GM18499 (cell line): ENCODE data around the gene FAM163B.

Experiments used
- ATAC-seq: cut with Tn5 transposase; IDR thresholded peaks from one replicate; pipeline ENCODE4 v1.9.1; 2021; ENCODE audit warnings: moderate number of reproducible peaks; ENCODE audit not compliant: insufficient read depth, unreplicated experiment

FAM163B gene

DNA sequence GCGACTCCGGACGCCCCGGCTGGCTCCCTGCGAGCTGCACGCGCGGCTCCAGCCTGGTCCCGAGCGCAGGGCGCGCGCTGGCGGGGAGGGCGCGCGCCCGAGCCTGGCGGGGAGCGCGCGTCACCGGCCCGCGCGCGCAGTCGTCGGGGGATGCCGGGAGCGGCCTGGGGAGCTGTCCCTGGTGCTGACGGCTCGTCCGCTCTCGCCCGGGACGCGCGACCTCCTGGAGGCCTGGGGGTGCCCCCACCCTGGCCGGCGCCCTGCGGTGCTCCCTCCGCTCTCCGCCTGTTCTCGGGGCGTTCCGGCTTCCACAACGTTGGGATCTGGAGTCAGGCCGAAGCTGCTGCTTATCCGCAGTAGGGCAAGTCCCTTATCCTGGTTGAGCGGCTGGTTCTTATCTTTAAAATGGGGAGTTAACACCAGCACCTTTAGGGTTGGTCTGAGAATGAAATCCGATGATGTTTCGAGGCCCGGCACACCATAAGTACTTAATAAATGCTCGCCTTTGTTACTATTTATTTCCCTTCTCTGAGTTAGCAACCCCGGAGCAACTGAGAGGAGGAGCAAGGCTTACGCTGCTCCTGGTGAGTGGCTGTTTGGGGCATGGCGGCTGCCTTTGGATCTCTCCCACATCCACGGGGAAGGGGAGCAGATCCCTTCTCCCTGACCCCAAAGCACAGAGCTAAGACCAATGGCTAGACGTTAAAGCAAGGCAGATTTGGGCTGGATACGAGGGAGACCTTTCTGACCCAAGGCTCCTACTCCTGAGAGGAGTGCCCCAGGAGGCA, at the start of gene FAM163B:
TSS of gene FAM163B (minus strand) at position 79 of the 788 bp plus-strand sequence. CDS start 29,166 bp downstream, outside the sequence.
- ATAC-seq, result no peak

DNA sequence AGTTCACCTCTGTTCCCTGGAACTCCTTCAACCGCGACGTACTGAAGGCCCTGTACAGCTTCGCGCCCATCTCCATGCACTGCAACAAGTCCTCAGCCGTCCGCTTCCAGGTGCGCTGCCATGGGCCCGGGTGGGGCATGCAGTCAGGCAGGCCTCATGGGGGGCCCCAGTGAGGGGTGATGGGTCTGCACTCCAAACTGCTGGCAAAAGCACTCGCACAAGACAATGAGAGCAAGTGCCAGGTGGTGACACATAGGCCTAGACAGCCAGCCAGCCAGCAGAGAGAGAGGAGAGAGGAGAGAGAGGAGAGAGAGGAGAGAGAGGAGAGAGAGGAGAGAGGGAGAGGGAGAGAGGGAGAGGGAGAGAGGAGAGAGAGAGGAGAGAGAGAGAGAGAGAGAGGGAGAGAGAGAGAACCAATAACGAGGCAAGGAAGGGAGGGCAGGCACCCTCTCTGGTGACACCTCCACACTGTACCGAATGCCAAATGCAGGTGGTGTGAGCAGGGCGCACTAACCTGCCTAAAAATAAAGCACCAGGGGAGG, 48.0 kb upstream of the FAM163B start:
- ATAC-seq, result no peak

GRCh38 chr9:133656211-133657119, 47.3 kb upstream of the FAM163B start:
- ATAC-seq, result no peak

DNA sequence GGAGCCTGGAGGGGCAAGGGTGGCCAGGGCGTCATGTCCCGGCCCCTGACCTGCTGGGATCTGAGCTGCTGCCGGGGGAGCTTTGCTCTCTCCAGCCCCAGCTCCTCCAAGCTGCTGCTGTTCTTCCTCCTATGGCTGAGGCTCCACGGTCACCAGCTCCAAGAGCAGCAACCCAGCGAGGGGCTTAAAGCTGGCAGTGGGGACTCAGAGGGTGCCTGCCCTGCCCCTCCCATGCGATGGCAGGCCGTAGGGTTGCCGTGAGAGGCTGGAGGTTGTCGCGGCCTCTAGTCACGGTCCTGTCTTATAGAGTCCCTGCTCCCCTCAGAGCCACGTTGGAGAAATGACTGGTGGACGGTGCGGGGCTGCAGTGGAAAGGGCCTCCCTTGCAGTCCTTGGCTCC, 46.5 kb upstream of the FAM163B start:
- ATAC-seq, result no peak

GRCh38 chr9:133654736-133655657, 45.8 kb upstream of the FAM163B start:
- no peak for ATAC-seq

GRCh38 chr9:133653638-133654037, 44.4 kb upstream of the FAM163B start:
- ATAC-seq, result no peak

DNA sequence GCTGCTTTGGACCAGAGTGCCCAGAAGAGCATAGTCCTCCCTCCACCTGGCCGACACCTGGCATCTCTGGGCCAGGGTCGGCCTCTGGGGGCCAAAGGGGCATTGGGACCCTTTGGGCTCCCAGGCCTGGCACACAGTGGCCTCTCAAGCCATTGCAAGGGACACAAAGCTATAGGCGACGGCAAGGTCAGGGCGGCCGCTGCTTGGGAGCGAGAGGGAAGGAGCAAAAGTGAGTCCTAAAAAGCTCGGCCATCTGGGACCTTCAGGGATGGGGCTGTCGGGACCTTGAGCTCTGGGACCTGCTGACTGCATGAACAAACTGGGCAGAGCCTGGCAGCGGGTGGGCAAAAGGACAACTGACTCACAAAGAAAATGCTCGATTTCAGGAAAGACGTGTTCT, 40.8 kb upstream of the FAM163B start:
- no peak for ATAC-seq

DNA sequence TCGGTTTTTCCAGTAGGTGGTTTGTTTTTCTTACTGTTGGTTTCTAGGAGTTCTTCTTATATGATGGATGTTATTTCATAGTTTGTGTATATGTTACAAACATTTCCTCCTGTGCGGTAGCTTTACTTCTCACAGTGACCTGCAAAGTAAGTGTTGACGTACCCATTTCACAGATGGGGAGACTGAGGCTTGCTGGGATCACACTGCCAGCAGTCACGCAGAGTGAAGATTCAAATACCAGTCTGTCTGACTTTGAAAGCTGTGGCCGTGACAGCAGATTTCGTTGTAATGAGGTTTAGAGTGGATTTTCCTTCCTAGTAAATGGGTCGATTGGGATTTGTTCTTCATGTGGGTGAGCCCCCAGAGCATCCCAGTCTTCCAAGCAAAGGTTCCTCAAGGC, 40.0 kb upstream of the FAM163B start:
- ATAC-seq, result no peak

DNA sequence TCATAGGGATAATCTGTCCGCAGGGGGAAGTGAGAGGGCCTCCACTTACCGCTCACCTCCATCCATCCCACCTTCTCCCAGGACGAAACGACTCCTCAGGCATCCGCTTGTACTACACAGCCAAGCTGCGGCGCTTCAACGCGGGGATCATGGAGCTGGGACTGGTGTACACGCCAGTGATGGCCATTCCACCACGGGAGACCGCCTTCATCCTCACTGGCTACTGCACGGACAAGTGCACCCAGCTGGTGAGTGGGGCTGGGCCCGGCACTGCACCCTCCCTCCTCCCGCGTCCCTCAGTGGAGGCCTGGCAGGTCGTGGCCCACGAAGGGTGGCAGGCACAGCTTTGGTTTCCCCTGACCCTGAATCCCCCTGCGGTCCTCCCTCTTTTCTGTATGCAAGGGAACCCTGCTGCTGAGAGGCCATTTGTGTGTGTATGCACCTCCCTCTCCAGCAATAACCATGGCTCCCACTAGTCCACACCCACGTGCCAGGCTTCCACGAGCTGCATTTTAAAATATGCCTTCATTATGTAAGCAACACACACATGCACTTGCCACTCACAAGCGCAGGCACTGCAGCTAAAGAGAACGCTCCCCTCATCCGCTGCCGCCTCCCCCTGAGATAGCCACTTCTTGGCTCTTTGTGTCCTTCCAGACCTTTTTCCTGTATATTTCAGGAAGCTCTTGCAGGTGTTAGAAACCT, 38.7 kb upstream of the FAM163B start:
- no peak for ATAC-seq

DNA sequence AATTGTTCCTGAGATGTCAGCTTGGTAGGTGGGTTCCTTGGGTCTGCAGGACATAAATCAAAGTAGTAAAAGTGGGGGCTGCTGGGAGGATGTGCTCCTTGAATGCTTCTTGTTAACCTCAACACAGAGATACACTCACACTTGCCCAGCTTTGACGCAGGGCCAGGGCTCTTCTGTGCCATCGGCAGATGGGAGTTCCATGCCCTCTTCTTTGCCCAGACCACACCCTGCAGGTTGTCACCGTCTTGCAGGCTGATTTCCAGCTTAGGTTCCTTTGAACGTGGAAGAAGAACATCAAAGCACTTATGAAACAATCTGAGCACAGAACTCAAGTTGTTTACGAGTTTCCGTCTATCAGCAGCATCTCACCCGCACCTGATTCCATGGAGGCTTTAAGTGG, 38.0 kb upstream of the FAM163B start:
- no peak for ATAC-seq

DNA sequence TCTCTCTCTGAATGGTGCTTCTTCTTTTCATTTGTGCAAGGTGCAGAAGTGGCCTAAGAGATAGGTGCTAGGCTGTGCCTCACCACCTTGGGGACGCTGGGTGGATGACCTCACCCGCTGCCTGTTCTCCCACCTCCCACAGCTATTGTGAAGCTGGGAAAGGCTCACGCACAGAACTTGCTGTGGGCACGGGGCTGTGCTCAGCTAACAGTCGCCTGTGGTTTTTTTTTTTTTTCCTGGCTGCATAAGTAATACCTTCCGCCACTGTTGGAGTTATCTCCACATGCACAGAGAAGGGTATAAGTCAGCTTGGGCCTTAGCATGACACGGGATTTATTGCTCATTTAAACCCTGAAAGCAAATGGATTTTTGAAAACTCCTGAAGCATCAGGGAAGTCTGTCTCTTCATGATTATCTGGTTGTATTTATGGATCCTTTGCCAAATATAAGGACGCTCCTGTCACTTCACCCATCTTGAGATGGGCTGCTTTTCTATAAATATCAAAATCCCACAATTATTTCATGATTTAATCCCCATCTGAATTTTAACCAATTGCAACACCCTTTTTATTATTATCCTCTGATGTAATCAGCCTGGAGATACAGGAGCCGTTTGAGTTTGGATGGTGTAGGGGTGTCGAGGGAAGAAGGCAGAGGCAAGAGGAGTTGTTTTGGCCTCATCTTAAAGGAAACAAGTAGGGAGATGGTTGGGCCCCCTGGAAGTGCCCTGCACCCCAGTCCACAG, 36.0 kb upstream of the FAM163B start:
- no peak for ATAC-seq

DNA sequence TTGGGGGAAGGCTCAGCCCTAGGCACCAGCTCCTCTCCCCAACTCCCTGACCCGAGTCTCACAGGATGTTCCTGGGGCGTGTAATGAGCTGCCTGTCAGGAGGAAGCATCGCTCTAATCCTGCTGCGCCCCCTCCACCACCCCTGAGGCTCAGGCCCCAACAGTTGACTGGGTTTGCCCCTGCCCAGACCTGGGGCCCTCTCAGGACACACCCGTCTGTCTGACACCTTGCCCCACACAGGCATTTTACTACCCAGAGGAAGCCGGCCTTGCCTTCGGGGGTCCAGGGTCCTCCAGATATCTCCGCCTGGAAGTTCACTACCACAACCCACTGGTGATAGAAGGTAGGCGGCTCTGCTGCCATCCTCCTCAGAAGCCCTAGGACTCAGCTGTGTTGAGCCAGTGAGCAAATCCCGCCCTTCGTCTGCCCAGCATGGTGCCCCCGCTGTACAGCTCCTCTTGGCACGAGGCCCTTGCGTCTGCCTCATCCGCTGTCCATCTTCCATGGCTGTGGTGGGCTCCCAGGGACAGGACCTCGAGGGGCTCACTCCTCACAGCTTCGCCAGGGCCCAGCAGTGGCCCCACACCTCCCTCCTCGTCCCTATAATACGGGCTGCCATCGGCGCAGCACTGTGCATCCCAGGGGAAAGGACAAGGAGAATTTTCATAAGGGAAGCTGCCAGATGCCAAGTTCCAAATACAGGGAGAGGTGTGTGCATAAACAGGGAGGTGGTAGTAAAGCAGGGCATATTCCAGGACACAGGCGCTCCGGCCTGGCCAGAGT, 35.0 kb upstream of the FAM163B start:
- no peak for ATAC-seq

DNA sequence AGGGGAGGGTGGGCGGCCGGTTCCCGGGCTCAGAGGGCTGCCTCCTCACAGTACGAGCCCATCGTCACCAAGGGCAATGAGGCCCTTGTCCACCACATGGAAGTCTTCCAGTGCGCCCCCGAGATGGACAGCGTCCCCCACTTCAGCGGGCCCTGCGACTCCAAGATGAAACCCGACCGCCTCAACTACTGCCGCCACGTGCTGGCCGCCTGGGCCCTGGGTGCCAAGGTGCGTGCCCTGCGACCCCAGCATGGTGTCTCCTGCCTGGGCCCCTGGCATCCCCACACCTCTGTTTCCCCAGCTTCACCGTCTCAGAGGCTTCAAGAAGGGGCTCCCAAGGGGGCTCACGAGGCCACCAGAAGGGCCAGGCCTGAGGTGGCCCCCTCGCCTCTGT, 34.2 kb upstream of the FAM163B start:
- no peak for ATAC-seq

- no peak for ATAC-seq
Measured at GRCh38 chr9:133642708-133643361, 33.6 kb upstream of the FAM163B start.

DNA sequence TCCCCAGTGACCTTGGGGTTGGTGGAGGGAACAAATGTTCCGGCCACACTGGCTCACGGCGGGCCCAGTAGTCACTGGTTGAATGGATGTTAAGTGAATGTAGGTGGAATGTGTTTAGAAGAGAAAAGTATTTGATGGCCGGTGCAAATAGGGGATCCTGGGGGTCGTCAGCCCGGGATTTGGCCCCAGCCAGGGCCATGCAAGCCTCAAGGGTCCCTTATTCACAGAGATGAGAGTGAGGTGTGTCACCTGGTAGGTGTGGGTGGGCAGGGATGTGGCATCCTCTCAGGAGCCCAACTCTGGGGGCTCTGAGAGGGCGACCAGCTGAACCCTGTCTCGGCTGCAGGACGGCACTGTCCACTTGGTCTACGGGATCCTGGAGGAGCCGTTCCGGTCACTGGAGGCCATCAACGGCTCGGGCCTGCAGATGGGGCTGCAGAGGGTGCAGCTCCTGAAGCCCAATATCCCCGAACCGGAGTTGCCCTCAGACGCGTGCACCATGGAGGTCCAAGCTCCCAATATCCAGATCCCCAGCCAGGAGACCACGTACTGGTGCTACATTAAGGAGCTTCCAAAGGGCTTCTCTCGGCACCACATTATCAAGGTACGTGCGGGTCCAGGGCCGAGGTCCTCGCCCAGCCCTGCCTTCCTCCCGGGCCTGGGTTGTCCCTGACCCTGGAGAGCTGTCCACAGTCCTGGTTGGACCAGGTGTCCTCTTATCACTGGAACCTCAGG, 32.8 kb upstream of the FAM163B start:
- no peak for ATAC-seq

DNA sequence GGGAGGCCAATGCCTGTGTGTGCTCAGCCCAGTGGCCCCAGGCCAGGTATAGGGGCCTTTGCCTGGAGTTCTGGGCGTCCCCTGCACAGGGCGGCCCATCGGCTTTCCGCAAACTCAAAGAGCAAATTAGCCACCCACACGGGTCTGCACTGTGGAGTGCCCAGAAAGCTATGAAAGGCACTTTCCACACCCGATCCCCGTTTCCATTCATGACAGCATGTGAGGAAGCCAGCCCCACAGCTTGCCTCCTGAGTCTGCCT, 32.1 kb upstream of the FAM163B start:
- no peak for ATAC-seq
